Measurements from ENCODE around the gene SYDE1. TPM values are rescaled to one million over a fixed set of nuclear protein-coding genes. Genes with fewer than 3 reads are reported as not detected.
A peak's percentile ranks its signal among the peaks of the same experiment; 100 is the strongest.

Gene SYDE1
- total RNA-seq, 1 experiment from 2014 or later, result 117 TPM

- Histone ChIP-seq H3K27ac (no peak overlapping the region), H3K9me3 (replicated peaks) (0 out of 2 replicates have a peak, but pooled peaks cover 4% of the 10 kb centered on the region), H3K27me3 (replicated peaks) (no peaks in the 10 kb centered on the region), H3K4me1 (replicated peaks) (no peaks in the 10 kb centered on the region; the same call in 1 of the 2 replicates), H3K36me3 (no peaks in the 10 kb centered on the region), H3K4me3 (no peak overlapping the region)
- no peak for DNase-seq (ENCODE audit: low read depth in 1 of 2, low spot score in 2 of 2)
Observed at GRCh38 chr19:15149737-15150136, 42.5 kb downstream of the SYDE1 start.

- Histone ChIP-seq H3K27ac (no peak overlapping the region), H3K36me3 (no peaks in the 10 kb centered on the region), H3K9me3 (replicated peaks) (0 out of 2 replicates have a peak, but pooled peaks cover 4% of the 10 kb centered on the region), H3K4me3 (no peak overlapping the region), H3K27me3 (replicated peaks) (no peaks in the 10 kb centered on the region), H3K4me1 (replicated peaks) (no peaks in the 10 kb centered on the region)
- peak in 1 of 2 experiments; percentile 42 for DNase-seq (ENCODE audit: low read depth in 1 of 2, low spot score in 2 of 2)
Observed at GRCh38 chr19:15154002-15154612, 46.9 kb downstream of the SYDE1 start.

- H3K9me3 ChIP-seq (replicated peaks), result 0 out of 2 replicates have a peak, but pooled peaks cover 4% of the 10 kb centered on the region
- H3K27me3 ChIP-seq (replicated peaks), result no peaks in the 10 kb centered on the region
- no peak for DNase-seq (ENCODE audit: low read depth in 1 of 2, low spot score in 2 of 2)
- no peaks in the 10 kb centered on the region for H3K36me3 ChIP-seq
- no peaks in the 10 kb centered on the region for H3K4me1 ChIP-seq (replicated peaks)
- no peak overlapping the region for H3K27ac ChIP-seq
- no peak overlapping the region for H3K4me3 ChIP-seq
Observed at GRCh38 chr19:15155296-15155695, 48.1 kb downstream of the SYDE1 start.

GRCh38 chr19:15156391-15156790 is 49.2 kb downstream of the SYDE1 start:
- Histone ChIP-seq H3K4me3 (no peak overlapping the region), H3K4me1 (replicated peaks) (no peaks in the 10 kb centered on the region)

GRCh38 chr19:15159251-15159650 is 52.0 kb downstream of the SYDE1 start:
- no peak overlapping the region for H3K4me3 ChIP-seq
- no peak overlapping the region for H3K27ac ChIP-seq
- no peaks in the 10 kb centered on the region for H3K4me1 ChIP-seq (replicated peaks)
- DNase-seq (ENCODE audit: low read depth in 1 of 2, low spot score in 2 of 2), result no peak
- peaks cover 23% of the 10 kb centered on the region for H3K36me3 ChIP-seq
- H3K9me3 ChIP-seq (replicated peaks), result 0 out of 2 replicates have a peak, but pooled peaks cover 2% of the 10 kb centered on the region
- no peaks in the 10 kb centered on the region for H3K27me3 ChIP-seq (replicated peaks)

More at GRCh38 chr19:15156391-15156790, 49.2 kb downstream of the SYDE1 start:
- Histone ChIP-seq H3K36me3 (peaks cover 6% of the 10 kb centered on the region; the same call in 1 of the 2 replicates), H3K9me3 (replicated peaks) (0 out of 2 replicates have a peak, but pooled peaks cover 4% of the 10 kb centered on the region), H3K27ac (no peak overlapping the region), H3K27me3 (replicated peaks) (no peaks in the 10 kb centered on the region)
- DNase-seq (ENCODE audit: low read depth in 1 of 2, low spot score in 2 of 2), result no peak

GRCh38 chr19:15161028-15161984 is 54.1 kb downstream of the SYDE1 start:
- no peak overlapping the region for H3K4me3 ChIP-seq
- peak in 1 of 2 experiments; percentile 37 for DNase-seq (ENCODE audit: low read depth in 1 of 2, low spot score in 2 of 2)
- no peaks in the 10 kb centered on the region for H3K9me3 ChIP-seq (replicated peaks)
- no peak overlapping the region for H3K27ac ChIP-seq
- no peaks in the 10 kb centered on the region for H3K4me1 ChIP-seq (replicated peaks)
- peaks cover 33% of the 10 kb centered on the region for H3K36me3 ChIP-seq
- H3K27me3 ChIP-seq (replicated peaks), result no peaks in the 10 kb centered on the region

Other genes starting within 250 kb of the SYDE1 start
- not detected in 2 replicates for gene OR7A17, start 221.3 kb upstream of the SYDE1 start, total RNA-seq (2014; rRNA removed; shearing (Covaris generic))
- not detected in 2 replicates for gene OR7C2, start 165.9 kb upstream of the SYDE1 start, total RNA-seq (2014; rRNA removed; shearing (Covaris generic))
- not detected in 2 replicates for gene SLC1A6, start 127.5 kb upstream of the SYDE1 start, total RNA-seq (2014; rRNA removed; shearing (Covaris generic))
- not detected in 2 replicates for gene CASP14, start 57.9 kb upstream of the SYDE1 start, total RNA-seq (2014; rRNA removed; shearing (Covaris generic))
- not detected in 2 replicates for gene OR1I1, start 25.2 kb upstream of the SYDE1 start, total RNA-seq (2014; rRNA removed; shearing (Covaris generic))
- 25.4 and 33.1 TPM in 2 replicates for gene NOTCH3, start 93.6 kb downstream of the SYDE1 start, total RNA-seq (2014; rRNA removed; shearing (Covaris generic))
- gene EPHX3, start 125.0 kb downstream of the SYDE1 start, total RNA-seq (2014; rRNA removed; shearing (Covaris generic)), result 0.08 TPM in 1 of 2 replicates, not detected in the other
- gene BRD4, start 225.1 kb downstream of the SYDE1 start, total RNA-seq (2014; rRNA removed; shearing (Covaris generic)), result 14.5 and 15.8 TPM in 2 replicates